ENCODE data around the gene NCOA5. TPM values are rescaled to one million over a fixed set of nuclear protein-coding genes. Genes with fewer than 3 reads are reported as not detected.

NCOA5 gene
- total and polyA plus RNA-seq, 10 of the 15 experiments (the other 5 are each of a cell fraction or from before 2014, with no cell fraction given): 7.7 to 38.1 (median 30.1) TPM

- TF ChIP-seq CUX1 (IDR thresholded peaks at IDR 0.05; ENCODE audit: insufficient replicate concordance, low read depth, low read length): no peak
- TF ChIP-seq EGR1 (IDR thresholded peaks at IDR 0.05; ENCODE audit: borderline replicate concordance in 1 of 2, low read depth in 2 of 2, low read length in 2 of 2): no peak
- TF ChIP-seq E2F4 (IDR thresholded peaks at IDR 0.05; ENCODE audit: low read depth, low read length): no peak
- TF ChIP-seq SMAD5 (IDR thresholded peaks at IDR 0.05; ENCODE audit: low read depth): no peak
- no peak for TF ChIP-seq KDM1A (IDR thresholded peaks at IDR 0.05; ENCODE audit: borderline replicate concordance)
- no peak for TF ChIP-seq RCOR1 (conservative IDR thresholded peaks at IDR 0.05; ENCODE audit: low read depth, low read length)
- TF ChIP-seq FOS (IDR thresholded peaks at IDR 0.05; ENCODE audit: borderline replicate concordance, extremely low read depth, insufficient read length): no peak
- no peak for TF ChIP-seq ZBTB11 (CRISPR knock-in tag; IDR thresholded peaks at IDR 0.05)
- TF ChIP-seq KAT2A (conservative IDR thresholded peaks at IDR 0.05; ENCODE audit: control insufficient read depth, low read depth, low read length): no peak
- TF ChIP-seq ZBTB4 (CRISPR knock-in tag; IDR thresholded peaks at IDR 0.05): no peak
- TF ChIP-seq BCLAF1 (IDR thresholded peaks at IDR 0.05): no peak
Measured at GRCh38 chr20:46070215-46070900, 19.4 kb downstream of the NCOA5 start (continued).

Data from GM12878 (cell line).